Pancreas (tissue), 10 donors: ENCODE results near the gene NBEAL2. TPM values are rescaled to one million over a fixed set of nuclear protein-coding genes. Genes with fewer than 3 reads are reported as not detected.

Source experiments
- ATAC-seq, 4 donors: fragments of 200-7000 bp; cut with Tn5 transposase; one replicate each; pipeline versions ENCODE4 v1.8.0 to v1.9.1; 2020; ENCODE audit warnings: mild to moderate bottlenecking in 4 of 4, moderate library complexity in 4 of 4
- DNase-seq, 6 donors: peaks; one replicate each; pipeline ENCODE4 v3.0.0-alpha.2; 2020
- FAIRE-seq: peaks from 2 replicates; lab custom pipeline; 2012; peaks lifted over from hg19 to GRCh38; lab: Jason Lieb, UNC
- H3K27ac ChIP-seq, 4 donors: fragments of 200-600 bp; sonication (generic); 1 replicate in 3 of 4; 2 replicates in 1 of 4; pipeline versions ENCODE4 v1.5.0 to v1.8.0; 2020
- H3K27me3 ChIP-seq, 4 donors: fragments of 200-600 bp; one replicate each; pipeline ENCODE4 v1.8.0; 2021
- H3K36me3 ChIP-seq, 3 donors: fragments of 200-600 bp; sonication (generic) in 1 of 3; one replicate each; pipeline versions ENCODE4 v1.5.0 to v1.8.0; 2020 to 2021
- H3K4me1 ChIP-seq, 3 donors: fragments of 200-600 bp; one replicate each; pipeline ENCODE4 v1.8.0; 2021
- H3K4me3 ChIP-seq, 4 donors: fragments of 200-600 bp; sonication (generic) in 2 of 4; one replicate each; pipeline versions ENCODE4 v1.5.0 to v1.8.0; 2020 to 2021
- H3K9me3 ChIP-seq, 4 donors: fragments of 200-600 bp; one replicate each; pipeline ENCODE4 v1.8.0; 2021
- CTCF ChIP-seq, 4 donors: fragments of 200-600 bp; sonication (generic) in 3 of 4; IDR thresholded peaks; one replicate each; pipeline versions ENCODE4 v1.5.0 to v1.8.0; 2021; ENCODE audit warnings: antibody characterized with exemption in 4 of 4
- WGBS, 2 donors: extraction: QIAGEN DNeasy Blood & Tissue Kit; methylation state at CpG; one replicate each; pipeline ENCODE4 v1.1.7; 2013; 5-methylcytosine and 5-hydroxymethylcytosine counted together
- intact Hi-C, 3 donors: fragments of 100-400 bp; cut with DNase I; formaldehyde crosslinking; loops; one replicate each; pipeline versions ENCODE4 v1.11.1 to v1.14.2; 2022
- polyA plus RNA-seq, 2 donors: library from polyadenylated mRNA; stranded (reverse); fragments of 200-250 nt; gene quantifications; one replicate each; pipeline ENCODE4 v1.2.3, GENCODE V29; 2013
- total RNA-seq, 6 donors: library from RNA; stranded (reverse); fragmentation: NEBNext Ultra II Directional in 4 of 6; extraction: Animal tissue kit (Norgen Biotek cat#: 25700) in 4 of 6; gene quantifications; one replicate each; pipeline versions ENCODE4 v1.2.1 to v1.2.4, GENCODE V29; 2021 to 2023
- donor health status: healthy with polysubstance abuse.
- donor health status: DM: no; HTN: no; CAD: no; lungs with moderate emphysema.
- donor health status: DM: no; HTN: no; CAD: no.
- donor health status: control.
- donor health status: control.
- donor health status: Bipolar disorder and iron deficiency.
- donor health status: DM: yes; HTN: yes; CAD: no.
- donor health status: DM: no; HTN: no; CAD: no.
- donor health status: DM: no; HTN: no; CAD: no.
- donor health status: DM: yes; HTN: yes; CAD: no.

Gene NBEAL2
- total and polyA plus RNA-seq, 8 donors: 30.6 to 265 (median 46.0) TPM

GRCh38 chr3:46952813-46953212, 26.7 kb upstream of the NBEAL2 start:
- intact Hi-C loops: no loop called here
- no peak for TF ChIP-seq CTCF (IDR thresholded peaks at IDR 0.05)
- Histone ChIP-seq H3K4me1 (peaks cover 41 to 69% (median 50%) of the 10 kb centered on the region in 3 donors), H3K27me3 (no peaks in the 10 kb centered on the region), H3K4me3 (no peak overlapping the region), H3K9me3 (no peaks in the 10 kb centered on the region), H3K36me3 (no peaks in the 10 kb centered on the region), H3K27ac (no peak overlapping the region)
- DNase-seq (no peak), FAIRE-seq (no peak), ATAC-seq (no peak)
- WGBS, 2 donors: 93 to 95% methylated on average over 2 of the region's 2 CpGs

GRCh38 chr3:46953234-46954010, 26.0 kb upstream of the NBEAL2 start:
- no peak for FAIRE-seq
- ATAC-seq: peak in 1 of 4 donors; percentile 14
- WGBS, 2 donors: 78 to 87% methylated on average over 8 of the region's 8 CpGs
- Histone ChIP-seq H3K9me3 (no peaks in the 10 kb centered on the region), H3K27ac (peak overlapping the region in 1 of 4 donors; percentile 41), H3K27me3 (no peaks in the 10 kb centered on the region), H3K4me3 (no peak overlapping the region), H3K36me3 (no peaks in the 10 kb centered on the region), H3K4me1 (peaks cover 41 to 65% (median 45%) of the 10 kb centered on the region in 3 donors)
- intact Hi-C loops: no loop called here
- no peak for DNase-seq
- TF ChIP-seq CTCF (IDR thresholded peaks at IDR 0.05): no peak

GRCh38 chr3:46954178-46954577, 25.3 kb upstream of the NBEAL2 start:
- intact Hi-C loops: no loop called here
- Histone ChIP-seq H3K27ac (peak overlapping the region in 1 of 4 donors; percentile 41), H3K9me3 (no peaks in the 10 kb centered on the region), H3K4me1 (peaks cover 41 to 65% (median 45%) of the 10 kb centered on the region in 3 donors), H3K27me3 (no peaks in the 10 kb centered on the region), H3K36me3 (no peaks in the 10 kb centered on the region), H3K4me3 (no peak overlapping the region)
- TF ChIP-seq CTCF (IDR thresholded peaks at IDR 0.05): no peak
- no peak for DNase-seq
- ATAC-seq: no peak
- no peak for FAIRE-seq
- 75 to 85% methylated on average over 3 of the region's 3 CpGs for WGBS, 2 donors

- 79 to 80% methylated on average over 5 of the region's 5 CpGs for WGBS, 2 donors
- H3K27me3 ChIP-seq: no peaks in the 10 kb centered on the region
- H3K4me3 ChIP-seq: no peak overlapping the region
- no peak for FAIRE-seq
- H3K9me3 ChIP-seq: no peaks in the 10 kb centered on the region
- H3K4me1 ChIP-seq: peaks cover 43 to 65% (median 45%) of the 10 kb centered on the region in 3 donors
- no peak for TF ChIP-seq CTCF (IDR thresholded peaks at IDR 0.05)
- intact Hi-C loops: no loop called here
- no peaks in the 10 kb centered on the region for H3K36me3 ChIP-seq
- no peak overlapping the region for H3K27ac ChIP-seq
- DNase-seq: no peak
- no peak for ATAC-seq
Observed at GRCh38 chr3:46955157-46955556, 24.3 kb upstream of the NBEAL2 start.

- ATAC-seq: no peak
- Histone ChIP-seq H3K27ac (peak overlapping the region in 2 of 4 donors; percentile 10 to 33), H3K4me3 (no peak overlapping the region), H3K9me3 (no peaks in the 10 kb centered on the region), H3K27me3 (no peaks in the 10 kb centered on the region), H3K36me3 (no peaks in the 10 kb centered on the region), H3K4me1 (peaks cover 46 to 63% (median 48%) of the 10 kb centered on the region in 3 donors)
- no peak for DNase-seq
- no peak for FAIRE-seq
- 26 to 31% methylated on average over 3 of the region's 3 CpGs for WGBS, 2 donors
- intact Hi-C loops: no loop called here
- TF ChIP-seq CTCF (IDR thresholded peaks at IDR 0.05): no peak
Observed at GRCh38 chr3:46955801-46956259, 23.6 kb upstream of the NBEAL2 start.
